HepG2 (cell line): Measurements from ENCODE around the gene TAS1R3. TPM values are rescaled to one million over a fixed set of nuclear protein-coding genes. Genes with fewer than 3 reads are reported as not detected.

Experiments used
- AHDC1 ChIP-seq: sonication (generic); formaldehyde crosslinking; IDR thresholded peaks from 2 replicates; pipeline ENCODE4 v1.5.1; 2020; ENCODE audit warnings: mild to moderate bottlenecking, missing genetic modification reagents, borderline replicate concordance
- AKAP8 ChIP-seq: sonication (generic); formaldehyde crosslinking; IDR thresholded peaks from 2 replicates; pipeline ENCODE4 v1.5.1; 2020; ENCODE audit warnings: mild to moderate bottlenecking, missing genetic modification reagents
- ATRX ChIP-seq: sonication (generic); formaldehyde crosslinking; IDR thresholded peaks from 2 replicates; pipeline ENCODE4 v1.4.0; 2020; ENCODE audit warnings: missing genetic modification reagents, borderline replicate concordance
- SRY ChIP-seq: sonication (generic); formaldehyde crosslinking; IDR thresholded peaks from 2 replicates; pipeline ENCODE4 v1.8.0; 2022; ENCODE audit warnings: mild to moderate bottlenecking, missing genetic modification reagents
- TFE3 ChIP-seq: IDR thresholded peaks from 2 replicates; pipeline ENCODE4 v1.6.1; 2016
- ZBED4 ChIP-seq: sonication (generic); formaldehyde crosslinking; IDR thresholded peaks from 2 replicates; pipeline ENCODE4 v1.4.0; 2020; ENCODE audit warnings: missing genetic modification reagents, borderline replicate concordance
- ZNF30 ChIP-seq: sonication (generic); formaldehyde crosslinking; IDR thresholded peaks from 2 replicates; pipeline ENCODE4 v1.5.0; 2020; ENCODE audit warnings: mild to moderate bottlenecking, missing genetic modification reagents
- ZNF350 ChIP-seq: sonication (generic); formaldehyde crosslinking; IDR thresholded peaks from 2 replicates; pipeline ENCODE4 v1.4.0; 2020; ENCODE audit warnings: mild to moderate bottlenecking, low read depth, missing genetic modification reagents, borderline replicate concordance
- ZNF496 ChIP-seq: sonication (generic); formaldehyde crosslinking; IDR thresholded peaks from 2 replicates; pipeline ENCODE4 v1.8.1; 2023; ENCODE audit warnings: mild to moderate bottlenecking, moderate library complexity, missing genetic modification reagents; ENCODE audit not compliant: insufficient replicate concordance
- ZNF609 ChIP-seq: sonication (generic); formaldehyde crosslinking; IDR thresholded peaks from 2 replicates; pipeline ENCODE4 v1.4.0; 2020; ENCODE audit warnings: mild to moderate bottlenecking, missing genetic modification reagents, borderline replicate concordance
- ZNF83 ChIP-seq: sonication (generic); formaldehyde crosslinking; IDR thresholded peaks from 2 replicates; pipeline ENCODE4 v1.4.0; 2020; ENCODE audit warnings: missing genetic modification reagents, mild to moderate bottlenecking, borderline replicate concordance
- polyA plus RNA-seq, 8 experiments: library from polyadenylated mRNA; depleted of rRNA in 3 of 8; stranded (reverse) in 7 of 8; unstranded in 1 of 8; fragments of >200 nt; fragmentation: Illumina TruSeq in 4 of 8; extraction: Trizol in 4 of 8; gene quantifications; 2 replicates each; pipeline versions ENCODE4 v1.2.1 to v1.2.3, GENCODE V29; 2011 to 2016; ENCODE audit warnings: low read depth in 4 of 8, missing spikeins in 1 of 8, mixed read lengths in 1 of 8; ENCODE audit not compliant: insufficient read depth in 1 of 8
- total RNA-seq, 5 experiments: library from RNA; depleted of rRNA; stranded (reverse); fragments of >200 nt; fragmentation: Illumina TruSeq; extraction: Trizol; gene quantifications; 2 replicates each; pipeline ENCODE4 v1.2.3, GENCODE V29; 2016; ENCODE audit warnings: low read depth in 1 of 5

Gene TAS1R3
- total and polyA plus RNA-seq, 2 of the 13 experiments (the other 11 are each of a cell fraction or from before 2014, with no cell fraction given) = 0.13 to 0.15 TPM

- no peak; the same call in 1 of the 2 replicates for TF ChIP-seq AHDC1
- no peak for TF ChIP-seq ZNF496 (CRISPR knock-in tag)
- TF ChIP-seq ZNF30 (CRISPR knock-in tag) = 0 out of 2 replicates have a peak, but pooled peaks have one; percentile 38
- TF ChIP-seq ZNF609 (CRISPR knock-in tag) = peak; percentile 84
- peak; percentile 93; the same call in 1 of the 2 replicates for TF ChIP-seq SRY (CRISPR knock-in tag)
- peak; percentile 99 for TF ChIP-seq ZNF350 (CRISPR knock-in tag)
- TF ChIP-seq TFE3 (CRISPR knock-in tag) = peak; percentile 73
- TF ChIP-seq AKAP8 (CRISPR knock-in tag) = peak; percentile 87
- peak; percentile 72 for TF ChIP-seq ZBED4
- TF ChIP-seq ZNF83 (CRISPR knock-in tag) = peak; percentile 77; the same call in 1 of the 2 replicates
- no peak for TF ChIP-seq ATRX
Observed at GRCh38 chr1:1374929-1375662, 44.0 kb downstream of the TAS1R3 start, which contains the start of gene AURKAIP1 (continued).
